Activated CD4-positive, alpha-beta T cell treated with anti-CD3 and anti-CD28 coated beads, Interleukin-2, amount 10 ng/mL, durations not matched to agents 24 days and 14 days (primary cell): ENCODE results near the gene AWAT2. TPM values are rescaled to one million over a fixed set of nuclear protein-coding genes. Genes with fewer than 3 reads are reported as not detected.
"Not testable (repeated sequence)": the region's sequence is repeated elsewhere in the genome, so short reads cannot be mapped to it uniquely, and the experiment has no call there.

Experiments
- DNase-seq: peaks from one replicate; pipeline ENCODE4 v3.0.0; 2022
- H3K27ac Mint-ChIP-seq: one replicate; pipeline ENCODE4 v1.8.0; 2022; ENCODE audit warnings: mild to moderate bottlenecking, mixed read lengths
- H3K27me3 Mint-ChIP-seq: one replicate; pipeline ENCODE4 v1.8.0; 2022; ENCODE audit warnings: mixed read lengths
- H3K36me3 Mint-ChIP-seq: one replicate; pipeline ENCODE4 v1.8.0; 2022; ENCODE audit warnings: low read depth, mild to moderate bottlenecking, mixed read lengths
- H3K4me1 Mint-ChIP-seq: one replicate; pipeline ENCODE4 v1.8.0; 2021; ENCODE audit warnings: mixed read lengths
- H3K4me3 Mint-ChIP-seq: one replicate; pipeline ENCODE4 v1.8.0; 2022; ENCODE audit warnings: mild to moderate bottlenecking, moderate library complexity, mixed read lengths
- H3K9me3 Mint-ChIP-seq: one replicate; pipeline ENCODE4 v1.8.0; 2021; ENCODE audit warnings: mixed read lengths
- intact Hi-C: fragments of 100-400 bp; cut with micrococcal nuclease; formaldehyde crosslinking; loops from one replicate; pipeline ENCODE4 v1.15.1; 2023
- total RNA-seq: library from RNA; stranded (reverse); gene quantifications from 2 replicates; pipeline ENCODE4 v1.2.3, GENCODE V29; 2022

The AWAT2 gene
- total RNA-seq, 1 donor from 2014 or later, result not detected

DNA sequence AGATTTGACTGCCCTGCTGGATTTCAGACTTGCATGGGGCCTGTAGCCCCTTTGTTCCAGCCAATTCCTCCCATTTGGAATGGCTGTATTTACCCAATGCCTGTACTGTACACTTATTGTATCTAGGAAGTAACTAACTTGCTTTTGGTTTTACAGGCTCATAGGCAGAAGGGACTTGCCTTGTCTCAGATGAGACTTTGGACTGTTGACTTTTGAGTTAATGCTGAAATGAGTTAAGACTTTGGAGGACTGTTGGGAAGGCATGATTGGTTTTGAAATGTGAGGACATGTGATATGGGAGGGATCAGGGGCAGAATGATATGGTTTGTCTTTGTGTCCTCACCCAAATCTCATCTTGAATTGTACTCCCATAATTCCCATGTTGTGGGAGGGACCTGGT is 51.4 kb downstream of the AWAT2 start:
- H3K9me3 Mint-ChIP-seq, H3K27me3 Mint-ChIP-seq, intact Hi-C loops, H3K36me3 Mint-ChIP-seq, H3K27ac Mint-ChIP-seq, H3K4me3 Mint-ChIP-seq, H3K4me1 Mint-ChIP-seq, DNase-seq: not testable (repeated sequence)

DNA sequence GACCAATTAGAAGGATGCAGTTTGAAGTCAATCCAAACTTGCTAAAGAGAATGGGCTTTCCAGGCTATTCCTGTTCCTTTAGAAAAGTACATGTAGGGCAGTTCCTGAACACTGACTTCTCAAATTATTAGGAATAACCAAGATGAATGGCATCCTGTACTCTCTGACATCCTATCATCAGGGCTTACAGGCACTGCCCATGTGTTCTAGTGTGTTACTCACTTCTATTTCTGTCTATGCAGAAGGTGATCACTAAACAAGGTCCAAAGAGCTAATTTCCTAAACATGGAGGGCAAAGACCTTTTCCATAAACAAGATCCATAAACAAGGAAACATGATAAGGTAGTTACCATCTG is 53.6 kb downstream of the AWAT2 start:
- no peaks in the 10 kb centered on the region for H3K4me1 Mint-ChIP-seq
- peaks cover 5% of the 10 kb centered on the region for H3K9me3 Mint-ChIP-seq
- no peak overlapping the region for H3K4me3 Mint-ChIP-seq
- no peak for DNase-seq
- H3K27me3 Mint-ChIP-seq, result no peaks in the 10 kb centered on the region
- intact Hi-C loops, result no loop called here
- no peak overlapping the region for H3K27ac Mint-ChIP-seq
- H3K36me3 Mint-ChIP-seq, result no peaks in the 10 kb centered on the region

DNA sequence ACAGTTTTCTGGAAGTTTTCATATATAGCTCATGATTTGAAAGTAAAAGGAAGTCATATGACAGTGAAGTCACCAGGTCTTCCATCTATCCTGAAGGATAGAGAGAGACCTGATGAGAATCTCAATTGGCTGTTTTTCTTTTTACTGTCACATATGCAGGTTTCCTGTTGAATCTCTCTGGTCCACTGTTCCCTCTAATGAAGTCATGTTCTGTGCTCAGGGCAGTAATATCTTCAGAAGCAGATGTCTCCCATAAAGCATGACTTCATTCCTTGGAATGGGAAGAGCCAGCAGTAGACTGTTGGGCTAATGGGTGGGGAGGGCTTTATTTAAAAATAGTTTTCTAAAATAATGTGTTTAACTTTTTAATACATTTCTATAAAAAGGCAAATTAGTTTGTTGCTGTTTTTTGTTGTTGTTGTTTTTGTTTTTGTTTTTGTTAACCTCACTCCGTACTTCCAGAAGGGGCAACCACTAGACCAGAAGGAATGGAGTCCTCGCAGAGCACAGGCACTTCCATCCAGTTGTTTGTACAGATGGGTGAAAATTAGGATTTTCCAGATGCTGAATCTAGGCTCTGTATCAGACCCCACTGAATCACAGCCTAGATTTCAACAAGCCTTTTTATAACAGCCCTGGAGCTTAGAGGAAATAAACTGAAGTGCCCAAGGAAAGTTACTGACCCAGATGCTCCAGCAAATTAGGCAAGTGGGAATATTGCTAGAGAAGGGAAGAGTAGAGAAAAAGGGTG is 54.2 kb downstream of the AWAT2 start:
- DNase-seq, result no peak
- no peaks in the 10 kb centered on the region for H3K27me3 Mint-ChIP-seq
- no peak overlapping the region for H3K27ac Mint-ChIP-seq
- peaks cover 5% of the 10 kb centered on the region for H3K9me3 Mint-ChIP-seq
- H3K4me1 Mint-ChIP-seq, result no peaks in the 10 kb centered on the region
- H3K36me3 Mint-ChIP-seq, result no peaks in the 10 kb centered on the region
- intact Hi-C loops, result no loop called here
- no peak overlapping the region for H3K4me3 Mint-ChIP-seq

DNA sequence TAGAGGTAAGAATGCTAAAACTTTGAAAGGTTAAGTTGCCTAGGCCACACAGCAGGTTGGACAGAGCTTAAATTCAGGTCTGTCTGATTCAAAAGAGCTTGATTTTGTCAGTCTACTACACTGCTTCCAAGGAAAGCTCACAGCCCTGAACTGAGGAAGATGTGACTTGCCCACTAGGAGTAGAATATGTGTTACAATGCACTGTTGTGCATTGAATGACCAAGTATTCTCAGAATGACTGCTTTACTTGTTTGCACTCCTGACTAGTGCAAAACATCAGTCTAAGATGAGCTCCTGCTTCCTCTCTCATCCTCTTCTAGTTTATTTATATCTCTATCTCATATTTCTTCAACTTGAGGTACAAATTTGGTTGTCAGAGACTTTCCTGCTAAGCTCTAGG is 56.2 kb downstream of the AWAT2 start:
- Mint-ChIP-seq H3K4me1 (no peaks in the 10 kb centered on the region), H3K4me3 (no peak overlapping the region), H3K9me3 (peaks cover 5% of the 10 kb centered on the region), H3K27ac (no peak overlapping the region), H3K36me3 (no peaks in the 10 kb centered on the region), H3K27me3 (no peaks in the 10 kb centered on the region)
- intact Hi-C loops, result no loop called here
- DNase-seq, result no peak

DNA sequence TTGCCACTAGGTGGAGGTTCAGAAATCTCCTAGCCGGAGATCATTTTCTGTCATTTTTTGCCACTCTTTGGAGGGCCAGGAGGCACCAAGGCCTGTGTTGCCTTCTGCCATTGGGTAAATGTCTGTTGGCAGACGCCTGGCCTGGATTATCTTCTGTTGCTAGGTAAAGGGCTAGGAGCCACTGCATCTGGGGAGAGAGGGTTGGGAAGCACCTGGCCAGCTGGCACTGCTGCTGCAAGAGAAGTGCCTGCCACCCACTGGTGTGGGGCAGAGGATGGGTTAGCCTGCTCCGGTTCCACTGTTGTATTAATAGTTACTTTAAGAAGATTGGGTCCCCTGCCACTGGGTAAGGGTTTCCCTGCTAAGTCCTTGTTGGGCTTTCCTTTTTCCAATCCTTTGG is 58.1 kb downstream of the AWAT2 start:
- Mint-ChIP-seq H3K36me3 (no peaks in the 10 kb centered on the region), H3K4me1 (no peaks in the 10 kb centered on the region), H3K4me3 (no peak overlapping the region), H3K9me3 (no peaks in the 10 kb centered on the region), H3K27ac (no peak overlapping the region), H3K27me3 (no peaks in the 10 kb centered on the region)
- intact Hi-C loops, result no loop called here
- no peak for DNase-seq

Other genes starting within 250 kb of the AWAT2 start
- not detected in 2 replicates for gene OTUD6A, start 12.5 kb upstream of the AWAT2 start, total RNA-seq
- gene IGBP1, start 83.5 kb upstream of the AWAT2 start, total RNA-seq, result 29.8 and 30.5 TPM in 2 replicates
- gene DGAT2L6, start 127.5 kb upstream of the AWAT2 start, total RNA-seq, result not detected in 2 replicates
- gene AWAT1, start 184.7 kb upstream of the AWAT2 start, total RNA-seq, result not detected in 2 replicates
- gene P2RY4, start 210.3 kb upstream of the AWAT2 start, total RNA-seq, result 0.21 and 0.24 TPM in 2 replicates
- gene ARR3, start 218.4 kb upstream of the AWAT2 start, total RNA-seq, result not detected in 2 replicates
- not detected in 2 replicates for gene RAB41, start 232.2 kb upstream of the AWAT2 start, total RNA-seq
- gene PDZD11, start 240.0 kb upstream of the AWAT2 start, total RNA-seq, result 28.9 and 30.0 TPM in 2 replicates
- gene KIF4A, start 240.2 kb upstream of the AWAT2 start, total RNA-seq, result 19.4 and 19.8 TPM in 2 replicates